RWPE2 (cell line): ENCODE measurements around the gene MITD1.

Experiments used
- ATAC-seq: fragments of 200-7000 bp; cut with Tn5 transposase; 3 replicates; pipeline ENCODE4 v1.9.1; 2021; ENCODE audit warnings: low read depth
- DNase-seq: peaks from one replicate; pipeline ENCODE4 v3.0.0-alpha.2; 2020; ENCODE audit warnings: low spot score
- H3K27ac ChIP-seq: fragments of 450-650 bp; 2 replicates; pipeline ENCODE4 v1.5.1; 2017; ENCODE audit warnings: mild to moderate bottlenecking; ENCODE audit not compliant: poor library complexity, severe bottlenecking
- H3K27me3 ChIP-seq: fragments of 250-450 bp; sonication (Bioruptor Pico); 2 replicates; pipeline ENCODE4 v1.5.1; 2021; ENCODE audit warnings: mild to moderate bottlenecking, moderate library complexity; ENCODE audit not compliant: insufficient read depth, poor library complexity, severe bottlenecking
- H3K36me3 ChIP-seq: fragments of 250-450 bp; sonication (Bioruptor Pico); 2 replicates; pipeline ENCODE4 v1.5.1; 2020; ENCODE audit warnings: low read depth, mild to moderate bottlenecking, moderate library complexity
- H3K4me1 ChIP-seq: fragments of 250-450 bp; sonication (Bioruptor Pico); 2 replicates; pipeline ENCODE4 v1.5.1; 2021; ENCODE audit warnings: mild to moderate bottlenecking, moderate library complexity; ENCODE audit not compliant: insufficient read depth, poor library complexity, severe bottlenecking
- H3K4me3 ChIP-seq: fragments of 250-450 bp; sonication (Bioruptor Pico); 2 replicates; pipeline ENCODE4 v1.5.1; 2021; ENCODE audit warnings: mild to moderate bottlenecking, moderate library complexity; ENCODE audit not compliant: severe bottlenecking
- H3K9me3 ChIP-seq: fragments of 250-450 bp; sonication (Bioruptor Pico); 2 replicates; pipeline ENCODE4 v1.5.1; 2021; ENCODE audit warnings: mild to moderate bottlenecking, moderate library complexity; ENCODE audit not compliant: severe bottlenecking
- TF ChIP-seq, protein P1 (sequence below): fragments of 450-650 bp; IDR thresholded peaks from one replicate; pipeline ENCODE4 v1.5.1; 2017; ENCODE audit warnings: mild to moderate bottlenecking, moderate library complexity; ENCODE audit not compliant: poor library complexity, severe bottlenecking

The MITD1 gene

DNA sequence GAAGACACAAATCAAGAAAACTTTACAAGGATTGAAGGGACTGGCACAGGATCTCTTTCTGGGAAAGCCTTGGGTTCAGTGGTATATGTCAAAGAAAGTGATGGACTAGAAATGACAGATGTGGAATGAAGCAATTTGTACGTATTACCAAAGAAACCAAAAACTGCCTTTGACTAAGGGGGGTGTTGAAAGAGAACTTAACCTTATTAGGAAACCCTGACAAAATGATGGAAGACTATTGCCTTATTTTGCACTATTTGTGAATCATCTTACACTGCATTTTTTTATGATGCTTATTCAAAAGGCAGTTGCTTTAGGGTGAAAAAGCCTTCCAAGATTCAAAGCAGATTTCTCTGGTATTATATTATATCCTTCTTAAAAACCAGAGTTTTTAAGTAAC, 30.2 kb downstream of the MITD1 start:
- H3K36me3 ChIP-seq: no peaks in the 10 kb centered on the region; the same call in 1 of the 2 replicates
- H3K4me1 ChIP-seq: no peaks in the 10 kb centered on the region
- no peak overlapping the region for H3K4me3 ChIP-seq
- TF ChIP-seq, protein P1, sequence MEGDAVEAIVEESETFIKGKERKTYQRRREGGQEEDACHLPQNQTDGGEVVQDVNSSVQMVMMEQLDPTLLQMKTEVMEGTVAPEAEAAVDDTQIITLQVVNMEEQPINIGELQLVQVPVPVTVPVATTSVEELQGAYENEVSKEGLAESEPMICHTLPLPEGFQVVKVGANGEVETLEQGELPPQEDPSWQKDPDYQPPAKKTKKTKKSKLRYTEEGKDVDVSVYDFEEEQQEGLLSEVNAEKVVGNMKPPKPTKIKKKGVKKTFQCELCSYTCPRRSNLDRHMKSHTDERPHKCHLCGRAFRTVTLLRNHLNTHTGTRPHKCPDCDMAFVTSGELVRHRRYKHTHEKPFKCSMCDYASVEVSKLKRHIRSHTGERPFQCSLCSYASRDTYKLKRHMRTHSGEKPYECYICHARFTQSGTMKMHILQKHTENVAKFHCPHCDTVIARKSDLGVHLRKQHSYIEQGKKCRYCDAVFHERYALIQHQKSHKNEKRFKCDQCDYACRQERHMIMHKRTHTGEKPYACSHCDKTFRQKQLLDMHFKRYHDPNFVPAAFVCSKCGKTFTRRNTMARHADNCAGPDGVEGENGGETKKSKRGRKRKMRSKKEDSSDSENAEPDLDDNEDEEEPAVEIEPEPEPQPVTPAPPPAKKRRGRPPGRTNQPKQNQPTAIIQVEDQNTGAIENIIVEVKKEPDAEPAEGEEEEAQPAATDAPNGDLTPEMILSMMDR: no peak
- no peaks in the 10 kb centered on the region for H3K9me3 ChIP-seq
- no peak overlapping the region for H3K27ac ChIP-seq
- no peaks in the 10 kb centered on the region for H3K27me3 ChIP-seq
- DNase-seq: no peak
- ATAC-seq: no peak

DNA sequence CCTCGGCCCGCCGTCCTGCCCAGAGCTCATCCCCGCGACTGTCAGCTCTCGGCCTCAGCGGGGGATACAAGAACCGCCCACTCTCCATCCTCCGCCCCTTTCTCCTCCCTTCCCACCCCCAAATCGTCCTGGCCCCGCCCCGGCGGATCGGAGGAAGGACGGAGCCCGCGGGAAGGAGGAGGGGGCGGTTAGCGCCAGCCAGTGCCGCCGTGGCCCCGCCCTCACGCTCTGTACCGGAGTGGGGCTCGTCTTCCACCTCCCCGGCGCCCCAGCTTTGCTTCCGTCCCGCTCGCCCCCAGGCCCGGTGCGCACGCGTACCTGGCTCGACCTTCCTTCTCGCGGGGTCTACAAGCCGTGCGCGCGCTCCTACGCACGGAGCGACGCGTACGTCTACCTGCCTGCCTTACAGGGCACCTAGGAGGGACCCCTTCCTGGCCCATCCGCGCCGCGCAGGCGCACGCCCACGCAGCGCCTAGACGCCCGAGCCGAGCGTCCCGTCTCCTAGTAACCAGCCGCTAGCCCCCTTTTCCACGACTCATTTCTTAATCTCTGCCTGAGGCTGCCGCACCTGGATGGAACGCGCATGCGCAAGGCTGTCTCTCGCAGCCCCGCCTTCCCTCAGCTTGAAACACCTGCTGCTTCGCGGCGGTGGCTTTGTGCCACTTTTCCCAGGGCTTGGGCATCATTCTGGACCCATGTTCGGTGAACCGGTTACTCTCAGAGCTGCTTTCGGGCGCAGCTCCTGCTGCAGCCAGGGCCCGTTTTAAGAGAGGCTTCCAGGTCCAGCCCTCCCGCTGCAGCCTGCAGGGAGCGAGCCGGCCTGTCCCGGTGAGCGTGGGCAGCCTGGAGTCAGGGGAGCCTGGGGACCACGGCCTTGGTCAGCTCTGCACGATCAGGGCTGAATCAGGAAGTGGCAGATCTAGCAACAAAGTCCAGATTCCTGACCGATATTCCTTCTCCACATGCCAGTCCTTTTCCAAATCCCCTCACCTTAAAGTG, 39.4 kb downstream of the MITD1 start, which contains the start of gene C2orf15:
C2orf15 (plus strand) TSS at position 598 of the 999 bp plus-strand sequence. CDS start 8,852 bp downstream, outside the sequence.
- Histone ChIP-seq H3K9me3 (no peaks in the 10 kb centered on the region), H3K27me3 (no peaks in the 10 kb centered on the region), H3K4me1 (peaks cover 3% of the 10 kb centered on the region), H3K27ac (peak within 1 kb of the TSS; percentile 52), H3K4me3 (peak within 1 kb of the TSS; percentile 80), H3K36me3 (no peaks in the 10 kb centered on the region)
- ATAC-seq: peak; percentile 91
- TF ChIP-seq, protein P1: no peak
- DNase-seq: peak; percentile 98

DNA sequence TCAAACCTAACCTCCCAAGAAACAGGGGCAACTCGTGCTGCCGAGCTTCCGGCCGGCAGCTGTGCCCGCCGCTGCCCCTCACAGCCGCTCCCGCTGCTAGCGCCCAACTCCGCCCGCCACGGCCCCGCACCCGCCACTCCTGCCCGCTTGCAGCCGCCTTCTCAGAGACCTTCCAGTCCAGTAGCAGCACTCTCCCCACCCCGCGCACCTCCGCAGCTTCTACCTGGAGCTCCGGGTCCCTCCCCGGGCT, 40.1 kb downstream of the MITD1 start:
- Histone ChIP-seq H3K27ac (peak overlapping the region; percentile 52), H3K4me3 (peak overlapping the region; percentile 80), H3K9me3 (no peaks in the 10 kb centered on the region), H3K27me3 (no peaks in the 10 kb centered on the region), H3K4me1 (peaks cover 3% of the 10 kb centered on the region), H3K36me3 (no peaks in the 10 kb centered on the region)
- TF ChIP-seq, protein P1: no peak
- DNase-seq (no peak), ATAC-seq (peak; percentile 45)

DNA sequence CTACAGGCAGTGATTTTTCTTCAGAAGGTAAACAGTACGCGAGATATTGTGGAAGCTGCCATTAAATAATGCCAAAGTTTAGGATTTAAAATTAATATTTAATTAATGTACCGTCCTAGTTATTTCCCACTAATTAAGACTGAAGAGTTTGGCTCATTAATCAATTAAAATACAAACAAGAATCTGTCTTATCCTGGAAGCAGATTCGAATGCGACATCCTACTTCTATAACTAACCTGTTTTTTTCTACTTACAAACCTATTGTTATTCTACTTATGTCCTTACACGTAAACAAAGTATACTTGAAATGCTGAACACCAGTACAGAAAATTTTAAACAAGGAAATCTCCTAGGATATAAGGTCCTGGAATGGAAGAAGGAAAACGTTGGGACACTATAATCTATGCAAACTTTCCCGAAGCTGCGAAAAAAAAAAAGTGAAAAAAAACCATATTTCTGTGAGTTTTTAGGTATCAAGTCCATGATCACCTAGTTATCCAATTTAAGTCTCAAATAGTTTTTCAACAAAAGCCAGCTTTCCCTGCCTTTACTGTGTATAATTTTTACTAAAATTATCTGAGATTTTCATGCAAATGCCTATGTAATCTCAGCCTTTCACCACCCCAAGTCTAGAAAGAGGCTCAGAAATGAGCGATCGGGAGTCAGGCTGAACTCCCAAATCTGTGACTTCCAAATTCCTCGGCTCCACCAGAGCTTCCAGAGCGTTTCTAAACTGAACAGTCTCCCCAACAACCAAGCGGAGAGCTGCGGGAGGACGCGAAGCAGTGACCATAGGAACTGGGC, 40.6 kb downstream of the MITD1 start:
- H3K4me3 ChIP-seq: peak overlapping the region; percentile 80
- no peaks in the 10 kb centered on the region for H3K36me3 ChIP-seq
- peaks cover 3% of the 10 kb centered on the region for H3K4me1 ChIP-seq
- TF ChIP-seq, protein P1: no peak
- no peaks in the 10 kb centered on the region for H3K27me3 ChIP-seq
- DNase-seq: no peak
- H3K9me3 ChIP-seq: no peaks in the 10 kb centered on the region
- ATAC-seq: no peak; the same call in 2 of the 3 replicates
- H3K27ac ChIP-seq: peak overlapping the region; percentile 52
